Measurements from ENCODE around the gene UBN2.

- TF ChIP-seq CTCF (conservative IDR thresholded peaks at IDR 0.05; ENCODE audit: low read length) (no peak), EZH2phosphoT487 (IDR thresholded peaks at IDR 0.05; ENCODE audit: borderline replicate concordance, low read depth, low read length) (no peak)
These were observed 66.8 kb downstream of the UBN2 start for GRCh38 chr7:139297795-139298194.
